ENCODE measurements around the gene GASK1A. TPM values are rescaled to one million over a fixed set of nuclear protein-coding genes. Genes with fewer than 3 reads are reported as not detected.
"Not testable (repeated sequence)": the region's sequence is repeated elsewhere in the genome, so short reads cannot be mapped to it uniquely, and the experiment has no call there.

GASK1A gene
- not detected in 2 replicates for total RNA-seq

GRCh38 chr3:42979044-42979972, at the start of gene GASK1A:
Gene GASK1A, plus strand, starts transcription at chr3:42979311. Its CDS starts 332 bp downstream, at chr3:42979643.
- intact Hi-C loops (cut with micrococcal nuclease) = no loop called here

- intact Hi-C loops (cut with micrococcal nuclease) = no loop called here
These were observed 45.0 kb upstream of the GASK1A start for GRCh38 chr3:42934111-42934510.

- intact Hi-C loops (cut with micrococcal nuclease) = no loop called here
These were observed 44.2 kb upstream of the GASK1A start for GRCh38 chr3:42934910-42935309.

- intact Hi-C loops (cut with micrococcal nuclease) = no loop called here
These were observed 43.6 kb upstream of the GASK1A start for GRCh38 chr3:42935472-42935871.

- intact Hi-C loops (cut with micrococcal nuclease) = no loop called here
These were observed 42.7 kb upstream of the GASK1A start for GRCh38 chr3:42936157-42936981.

- intact Hi-C loops (cut with micrococcal nuclease) = no loop called here
These were observed 41.8 kb upstream of the GASK1A start for GRCh38 chr3:42937334-42937733.

GRCh38 chr3:42942693-42943092, 36.4 kb upstream of the GASK1A start:
- intact Hi-C loops (cut with micrococcal nuclease) = no loop called here

GRCh38 chr3:42946050-42946449, 33.1 kb upstream of the GASK1A start:
- intact Hi-C loops (cut with micrococcal nuclease) = no loop called here

- intact Hi-C loops (cut with micrococcal nuclease) = no loop called here
These were observed 21.5 kb upstream of the GASK1A start for GRCh38 chr3:42957573-42957972.

- intact Hi-C loops (cut with micrococcal nuclease) = loop anchor here (10.0 kb wide), 1 partner anchor 205 kb away; no protein-coding TSS in a partner anchor
These were observed 18.8 kb upstream of the GASK1A start for GRCh38 chr3:42960282-42960681.

GRCh38 chr3:42960786-42961185, 18.3 kb upstream of the GASK1A start:
- intact Hi-C loops (cut with micrococcal nuclease) = loop anchor here (1.0 to 10.0 kb wide), 3 partner anchors 204 to 543 kb away; no protein-coding TSS in a partner anchor

GRCh38 chr3:42961633-42962032, 17.5 kb upstream of the GASK1A start:
- intact Hi-C loops (cut with micrococcal nuclease) = loop anchor here (1.0 to 10.0 kb wide), 3 partner anchors 203 to 542 kb away; no protein-coding TSS in a partner anchor

GRCh38 chr3:42963269-42963668, 15.8 kb upstream of the GASK1A start:
- intact Hi-C loops (cut with micrococcal nuclease) = loop anchor here (10.0 kb wide), 1 partner anchor 202 kb away; no protein-coding TSS in a partner anchor

- intact Hi-C loops (cut with micrococcal nuclease) = loop anchor here (10.0 kb wide), 1 partner anchor 201 kb away; no protein-coding TSS in a partner anchor
These were observed 14.8 kb upstream of the GASK1A start for GRCh38 chr3:42964266-42964665.

- intact Hi-C loops (cut with micrococcal nuclease) = no loop called here
These were observed 8.6 kb upstream of the GASK1A start for GRCh38 chr3:42970557-42970956.

GRCh38 chr3:42970976-42971772, 7.9 kb upstream of the GASK1A start:
- intact Hi-C loops (cut with micrococcal nuclease) = no loop called here

- intact Hi-C loops (cut with micrococcal nuclease) = not testable (repeated sequence)
These were observed 4.2 kb upstream of the GASK1A start for GRCh38 chr3:42974906-42975305.

GRCh38 chr3:42975456-42975855, 3.7 kb upstream of the GASK1A start:
- intact Hi-C loops (cut with micrococcal nuclease) = no loop called here

- intact Hi-C loops (cut with micrococcal nuclease) = no loop called here
These were observed 3.2 kb upstream of the GASK1A start for GRCh38 chr3:42975955-42976354.

- intact Hi-C loops (cut with micrococcal nuclease) = no loop called here
These were observed 1.1 kb downstream of the GASK1A start for GRCh38 chr3:42980209-42980608.

GRCh38 chr3:42980909-42981308, 1.8 kb downstream of the GASK1A start:
- intact Hi-C loops (cut with micrococcal nuclease) = no loop called here
